GM23338 (cell line): ENCODE data around the gene PLCG2. TPM values are rescaled to one million over a fixed set of nuclear protein-coding genes. Genes with fewer than 3 reads are reported as not detected.

Source experiments
- CTCF ChIP-seq, 2 experiments: fragments of 200-600 bp in 1 of 2; sonication (generic) in 1 of 2; conservative IDR thresholded peaks; 2 replicates each; pipeline versions ENCODE4 v1.5.1 to v1.6.1; 2016 to 2017; ENCODE audit warnings: antibody characterized with exemption in 2 of 2, low read depth in 2 of 2, mild to moderate bottlenecking in 2 of 2, moderate library complexity in 1 of 2
- ETS1 ChIP-seq: IDR thresholded peaks from 2 replicates; pipeline ENCODE4 v1.6.1; 2016; ENCODE audit warnings: antibody characterized with exemption
- EZH2 ChIP-seq: fragments of 200-600 bp; sonication (generic); IDR thresholded peaks from one replicate; pipeline ENCODE4 v1.8.0; 2017; ENCODE audit warnings: antibody characterized with exemption, mild to moderate bottlenecking, low read depth; ENCODE audit not compliant: unreplicated experiment
- EZH2phosphoT487 ChIP-seq: fragments of 200-600 bp; sonication (generic); IDR thresholded peaks from one replicate; pipeline ENCODE4 v1.8.1; 2018; ENCODE audit warnings: antibody characterized with exemption; ENCODE audit not compliant: unreplicated experiment
- JUNB ChIP-seq: IDR thresholded peaks from one replicate; pipeline ENCODE4 v1.6.1; 2016; ENCODE audit warnings: antibody characterized with exemption; ENCODE audit not compliant: unreplicated experiment
- NANOG ChIP-seq: IDR thresholded peaks from 2 replicates; pipeline ENCODE4 v1.6.1; 2016; ENCODE audit warnings: antibody characterized with exemption, borderline replicate concordance
- POLR2AphosphoS5 ChIP-seq: IDR thresholded peaks from 2 replicates; pipeline ENCODE4 v1.6.1; 2016; ENCODE audit warnings: antibody characterized with exemption, low read depth
- ZNF114 ChIP-seq: fragments of 250-450 bp; sonication (Bioruptor Pico); IDR thresholded peaks from 2 replicates; pipeline ENCODE4 v1.5.0; 2020; ENCODE audit warnings: mild to moderate bottlenecking, moderate library complexity
- ZNF331 ChIP-seq: fragments of 250-450 bp; sonication (Bioruptor Pico); IDR thresholded peaks from 2 replicates; pipeline ENCODE4 v1.5.0; 2020; ENCODE audit warnings: low read depth, mild to moderate bottlenecking, moderate library complexity
- ZNF462 ChIP-seq: fragments of 250-450 bp; sonication (Bioruptor Pico); IDR thresholded peaks from 2 replicates; pipeline ENCODE4 v1.5.0; 2020; ENCODE audit warnings: mild to moderate bottlenecking, moderate library complexity
- polyA plus RNA-seq: library from polyadenylated mRNA; unstranded; fragments of >200 nt; fragmentation: Nextera tagmentation; extraction: Ambion mirVana; gene quantifications from 2 replicates; pipeline ENCODE4 v1.2.1, GENCODE V29; 2016
- total RNA-seq: library from RNA; depleted of rRNA; stranded (reverse); fragments of >200 nt; shearing (Covaris generic); gene quantifications from 2 replicates; pipeline ENCODE4 v1.2.3, GENCODE V29; 2014

Gene PLCG2
- total and polyA plus RNA-seq, 2 experiments from 2014 or later: 2.4 to 5.9 TPM

DNA sequence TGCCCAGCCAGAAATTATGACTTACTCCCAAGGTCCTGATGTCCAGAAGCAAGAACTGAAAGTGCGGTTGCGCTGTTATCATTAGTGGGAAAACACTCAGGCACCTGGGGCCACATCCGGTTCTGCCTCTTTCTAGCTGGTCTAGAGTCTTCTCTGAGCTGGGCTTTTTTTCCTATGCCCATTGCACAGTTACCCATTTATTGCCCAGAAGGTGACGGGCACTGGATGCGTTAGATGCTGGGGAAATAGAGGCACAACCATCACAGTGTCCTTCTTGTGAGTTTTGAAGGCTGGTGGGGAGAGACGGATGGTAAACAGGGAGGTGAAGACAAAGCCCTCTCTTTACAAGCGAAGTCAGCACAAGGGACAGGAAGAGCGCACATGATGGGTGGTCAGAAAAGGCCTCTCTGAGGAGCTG lies 37.7 kb downstream of the PLCG2 start (continued):
- TF ChIP-seq ZNF462 (CRISPR knock-in tag) (no peak), NANOG (no peak), EZH2 (no peak), ETS1 (no peak), ZNF331 (CRISPR knock-in tag) (no peak), POLR2AphosphoS5 (no peak), JUNB (no peak), EZH2phosphoT487 (no peak), CTCF (conservative IDR thresholded peaks at IDR 0.05; ENCODE audit: low read depth in 2 of 2) (no peak), ZNF114 (no peak)
